Ovary (tissue), 3 donors: ENCODE data around the gene DAP.

Experiments
- EP300 ChIP-seq: sonication (generic); formaldehyde crosslinking; IDR thresholded peaks from one replicate; pipeline ENCODE4 v1.6.1; 2017; ENCODE audit warnings: antibody characterized with exemption
- TF ChIP-seq, protein P1 (sequence below), 3 donors: fragments of 450-650 bp in 2 of 3; fragments of 200-600 bp in 1 of 3; IDR thresholded peaks; one replicate each; pipeline versions ENCODE4 v1.5.1 to v1.8.0; 2016 to 2022; ENCODE audit warnings: antibody characterized with exemption in 3 of 3, mild to moderate bottlenecking in 1 of 3
- donor health status: DM: no; HTN: no; CAD: no.

- TF ChIP-seq, protein P1, sequence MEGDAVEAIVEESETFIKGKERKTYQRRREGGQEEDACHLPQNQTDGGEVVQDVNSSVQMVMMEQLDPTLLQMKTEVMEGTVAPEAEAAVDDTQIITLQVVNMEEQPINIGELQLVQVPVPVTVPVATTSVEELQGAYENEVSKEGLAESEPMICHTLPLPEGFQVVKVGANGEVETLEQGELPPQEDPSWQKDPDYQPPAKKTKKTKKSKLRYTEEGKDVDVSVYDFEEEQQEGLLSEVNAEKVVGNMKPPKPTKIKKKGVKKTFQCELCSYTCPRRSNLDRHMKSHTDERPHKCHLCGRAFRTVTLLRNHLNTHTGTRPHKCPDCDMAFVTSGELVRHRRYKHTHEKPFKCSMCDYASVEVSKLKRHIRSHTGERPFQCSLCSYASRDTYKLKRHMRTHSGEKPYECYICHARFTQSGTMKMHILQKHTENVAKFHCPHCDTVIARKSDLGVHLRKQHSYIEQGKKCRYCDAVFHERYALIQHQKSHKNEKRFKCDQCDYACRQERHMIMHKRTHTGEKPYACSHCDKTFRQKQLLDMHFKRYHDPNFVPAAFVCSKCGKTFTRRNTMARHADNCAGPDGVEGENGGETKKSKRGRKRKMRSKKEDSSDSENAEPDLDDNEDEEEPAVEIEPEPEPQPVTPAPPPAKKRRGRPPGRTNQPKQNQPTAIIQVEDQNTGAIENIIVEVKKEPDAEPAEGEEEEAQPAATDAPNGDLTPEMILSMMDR (IDR thresholded peaks at IDR 0.05), result no peak
- no peak for TF ChIP-seq EP300
Observed at GRCh38 chr5:10797261-10797660, 36.2 kb upstream of the DAP start.
